Neural cell (in vitro differentiated cells): ENCODE measurements around the gene AKAP4.

ENCODE experiments used
- EZH2 ChIP-seq: fragments of 200-600, 300-800 bp; shearing (Covaris generic), sonication (generic); IDR thresholded peaks from 2 replicates; pipeline ENCODE4 v1.6.1; 2014; ENCODE audit warnings: antibody characterized with exemption, low read length, borderline replicate concordance, mild to moderate bottlenecking; ENCODE audit not compliant: insufficient read depth, poor library complexity, severe bottlenecking
- POLR2AphosphoS5 ChIP-seq: IDR thresholded peaks from 2 replicates; pipeline ENCODE4 v1.6.1; 2012
- REST ChIP-seq: IDR thresholded peaks from 2 replicates; pipeline ENCODE4 v1.6.1; 2012; ENCODE audit warnings: borderline replicate concordance
- TAF1 ChIP-seq: IDR thresholded peaks from 2 replicates; pipeline ENCODE4 v1.6.1; 2012; ENCODE audit warnings: low read depth
- TF ChIP-seq, protein P1 (sequence below): fragments of 450-650 bp; IDR thresholded peaks from 2 replicates; pipeline ENCODE4 v1.5.1; 2014; ENCODE audit warnings: antibody characterized with exemption, mild to moderate bottlenecking, moderate library complexity; ENCODE audit not compliant: poor library complexity, severe bottlenecking

- TF ChIP-seq, protein P1, sequence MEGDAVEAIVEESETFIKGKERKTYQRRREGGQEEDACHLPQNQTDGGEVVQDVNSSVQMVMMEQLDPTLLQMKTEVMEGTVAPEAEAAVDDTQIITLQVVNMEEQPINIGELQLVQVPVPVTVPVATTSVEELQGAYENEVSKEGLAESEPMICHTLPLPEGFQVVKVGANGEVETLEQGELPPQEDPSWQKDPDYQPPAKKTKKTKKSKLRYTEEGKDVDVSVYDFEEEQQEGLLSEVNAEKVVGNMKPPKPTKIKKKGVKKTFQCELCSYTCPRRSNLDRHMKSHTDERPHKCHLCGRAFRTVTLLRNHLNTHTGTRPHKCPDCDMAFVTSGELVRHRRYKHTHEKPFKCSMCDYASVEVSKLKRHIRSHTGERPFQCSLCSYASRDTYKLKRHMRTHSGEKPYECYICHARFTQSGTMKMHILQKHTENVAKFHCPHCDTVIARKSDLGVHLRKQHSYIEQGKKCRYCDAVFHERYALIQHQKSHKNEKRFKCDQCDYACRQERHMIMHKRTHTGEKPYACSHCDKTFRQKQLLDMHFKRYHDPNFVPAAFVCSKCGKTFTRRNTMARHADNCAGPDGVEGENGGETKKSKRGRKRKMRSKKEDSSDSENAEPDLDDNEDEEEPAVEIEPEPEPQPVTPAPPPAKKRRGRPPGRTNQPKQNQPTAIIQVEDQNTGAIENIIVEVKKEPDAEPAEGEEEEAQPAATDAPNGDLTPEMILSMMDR: no peak
- TF ChIP-seq POLR2AphosphoS5: no peak
- TF ChIP-seq EZH2: no peak
- no peak for TF ChIP-seq TAF1
- TF ChIP-seq REST: no peak
Measured at GRCh38 chrX:50168241-50168687, 32.5 kb downstream of the AKAP4 start.
